ENCODE results near the gene TRPM1.

GRCh38 chr15:31106495-31107300 lies 5.2 kb upstream of the TRPM1 start:
- TF ChIP-seq SP1 (IDR thresholded peaks at IDR 0.05), result no peak
- no peak for TF ChIP-seq PKNOX1 (IDR thresholded peaks at IDR 0.05)
- no peak for TF ChIP-seq FOXA1 (IDR thresholded peaks at IDR 0.05)
- TF ChIP-seq NFRKB (IDR thresholded peaks at IDR 0.05), result no peak
- TF ChIP-seq L3MBTL2 (conservative IDR thresholded peaks at IDR 0.05), result no peak
- no peak for TF ChIP-seq ELF4 (IDR thresholded peaks at IDR 0.05)
- no peak for TF ChIP-seq FOXM1 (IDR thresholded peaks at IDR 0.05; ENCODE audit: borderline replicate concordance)
- TF ChIP-seq ARNT (IDR thresholded peaks at IDR 0.05), result no peak
- no peak for TF ChIP-seq CTBP1 (IDR thresholded peaks at IDR 0.05; ENCODE audit: borderline replicate concordance)
- TF ChIP-seq BHLHE40 (IDR thresholded peaks at IDR 0.05; ENCODE audit: borderline replicate concordance), result no peak
- no peak for TF ChIP-seq FOXK2 (IDR thresholded peaks at IDR 0.05)
- no peak for TF ChIP-seq LEF1 (IDR thresholded peaks at IDR 0.05; ENCODE audit: borderline replicate concordance)
- no peak for TF ChIP-seq ZNF384 (IDR thresholded peaks at IDR 0.05)

Data from HEK293T (cell line).